Measurements from ENCODE around the gene ARID1B.
A peak's percentile ranks its signal among the peaks of the same experiment; 100 is the strongest.

ARID1B gene

DNA sequence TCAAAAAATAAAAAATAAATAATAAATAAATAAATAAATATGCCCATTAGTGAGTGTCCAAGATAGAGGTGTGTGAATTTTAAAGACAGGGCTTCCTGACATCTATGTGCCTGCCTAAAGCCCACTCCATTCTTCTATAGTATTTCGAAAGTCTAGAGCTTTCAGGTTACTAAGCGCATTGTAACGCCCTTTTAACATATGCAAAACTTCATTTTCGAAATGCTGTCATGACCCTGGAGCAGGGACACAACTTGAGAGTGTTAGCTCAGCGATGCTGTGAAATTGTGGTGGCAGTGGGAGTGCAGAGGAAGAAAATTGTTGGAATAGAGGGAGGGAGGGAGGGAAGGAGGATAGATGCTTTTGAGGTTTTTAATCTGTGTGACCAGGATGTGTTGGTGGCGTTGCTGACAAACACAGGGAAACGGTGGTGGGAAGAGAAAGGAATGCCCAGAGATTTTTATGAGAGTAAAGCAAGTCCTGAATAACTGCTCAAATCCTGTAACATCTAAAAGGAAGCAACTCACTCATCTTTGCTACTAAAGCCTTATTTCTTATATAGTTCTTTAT, 169.3 kb downstream of the ARID1B start:
- no peak for DNase-seq

GRCh38 chr6:156948277-156948676, 171.1 kb downstream of the ARID1B start:
- no peak for DNase-seq

DNA sequence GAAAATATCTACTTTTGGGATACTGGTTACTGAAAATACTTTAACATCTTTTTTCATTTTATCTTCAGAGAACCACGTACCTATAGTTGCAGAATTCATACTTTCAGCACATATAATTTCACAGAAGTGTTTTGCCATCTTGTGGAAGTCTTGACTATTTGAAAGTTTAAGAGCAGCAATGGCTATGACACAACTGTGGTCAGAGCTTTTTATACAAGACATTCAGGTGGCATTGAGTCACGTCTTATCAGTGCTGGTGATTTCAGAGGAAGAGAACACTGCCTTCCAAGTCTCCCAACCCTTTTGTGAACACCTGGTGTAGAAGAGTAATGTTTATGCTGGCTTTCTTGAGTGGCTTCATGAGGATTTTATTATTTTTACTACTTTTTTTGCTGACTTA, 171.6 kb downstream of the ARID1B start:
- DNase-seq = no peak

- DNase-seq = no peak
Measured at GRCh38 chr6:156949376-156949775, 172.2 kb downstream of the ARID1B start.

DNA sequence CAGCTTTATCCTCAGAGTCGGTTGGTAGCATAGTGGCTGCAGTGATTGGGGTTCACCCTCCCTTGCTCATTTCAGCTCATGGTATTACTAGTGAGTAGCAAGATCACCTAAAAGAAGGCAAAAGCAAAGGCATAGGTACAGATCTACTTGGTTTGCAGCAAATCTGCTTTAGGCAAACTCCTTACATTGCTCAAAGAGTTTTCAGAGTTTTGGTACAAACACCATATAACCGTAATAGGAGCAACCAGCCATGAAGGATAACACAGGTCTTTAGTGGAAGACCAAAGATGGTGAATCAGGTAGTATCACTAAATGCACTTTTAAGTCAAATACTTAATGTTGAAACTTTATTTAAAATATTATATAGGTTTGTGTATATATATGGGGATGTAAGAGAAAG, 172.9 kb downstream of the ARID1B start:
- DNase-seq = no peak

GRCh38 chr6:156950531-156950930, 173.4 kb downstream of the ARID1B start:
- no peak for DNase-seq

- no peak for DNase-seq
Measured at GRCh38 chr6:156952401-156952800, 175.2 kb downstream of the ARID1B start.

DNA sequence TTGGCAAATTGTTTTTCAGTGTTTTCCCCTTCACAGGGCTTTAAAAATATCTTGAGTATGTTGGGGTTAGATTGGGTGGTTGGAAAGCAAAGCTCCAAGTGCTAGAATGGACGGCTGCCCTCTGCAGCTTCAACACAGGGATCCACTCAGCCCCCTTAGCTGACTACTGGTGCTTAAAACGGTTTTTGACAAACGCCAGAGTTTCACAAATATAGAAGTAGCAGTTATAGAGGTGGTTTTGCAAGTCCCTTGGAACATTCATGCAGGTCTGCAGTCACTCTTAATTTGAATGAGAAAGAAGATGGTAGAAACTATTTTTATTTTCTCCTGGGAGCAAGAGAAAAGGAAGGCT, 175.9 kb downstream of the ARID1B start:
- DNase-seq = no peak

DNA sequence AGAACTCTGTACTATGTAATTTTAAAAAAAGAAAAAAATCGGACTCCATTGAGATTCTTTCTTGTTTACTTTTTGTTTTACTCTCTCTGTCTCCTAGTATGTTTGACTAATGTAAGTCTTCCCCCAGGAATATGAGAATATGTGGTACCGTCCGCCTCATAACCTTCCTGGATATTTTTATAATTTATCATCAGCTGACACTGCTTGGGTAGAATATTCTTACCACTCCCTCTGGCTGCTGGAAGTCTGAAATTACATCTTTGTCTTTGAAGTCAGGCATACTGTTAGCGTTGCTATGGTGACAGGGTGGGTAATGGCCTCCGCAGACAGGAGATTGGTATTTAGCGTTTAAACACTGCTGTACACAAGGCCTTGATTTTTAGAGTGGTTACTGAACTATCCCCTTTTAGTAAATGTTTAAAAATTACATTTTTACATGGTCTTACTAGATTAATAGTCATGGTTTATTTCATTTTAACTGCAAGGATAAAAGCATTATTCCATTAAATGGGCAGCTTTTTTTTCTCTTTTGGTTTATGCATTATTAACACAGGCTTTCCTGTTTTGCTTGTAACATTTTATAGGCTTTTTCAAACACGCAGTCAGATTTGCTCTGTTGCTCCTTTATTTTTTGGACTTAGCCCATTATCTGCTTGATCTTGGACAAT, 176.4 kb downstream of the ARID1B start:
- peak; percentile 69 for DNase-seq

- DNase-seq = no peak
Measured at GRCh38 chr6:156954191-156954590, 177.0 kb downstream of the ARID1B start.

DNA sequence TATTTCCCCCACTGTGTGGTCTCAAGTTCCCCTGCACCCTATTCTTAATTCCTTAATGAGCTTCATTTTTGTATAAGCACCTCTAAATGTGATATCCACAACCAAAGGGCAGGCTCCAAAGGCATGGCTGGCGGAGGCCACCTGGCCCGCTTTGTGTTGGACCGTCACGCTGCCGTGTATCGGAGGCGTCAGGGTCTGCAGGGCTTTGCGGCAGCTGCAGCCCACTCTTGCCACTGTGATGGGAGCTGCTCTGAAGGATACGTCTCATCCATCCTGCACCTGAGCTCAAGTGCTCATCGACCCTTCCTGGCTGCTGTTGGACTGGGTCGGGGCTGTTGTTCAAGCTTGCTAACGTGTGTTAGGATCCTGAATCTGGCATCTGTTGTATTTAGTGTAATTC, 177.6 kb downstream of the ARID1B start:
- no peak for DNase-seq

DNA sequence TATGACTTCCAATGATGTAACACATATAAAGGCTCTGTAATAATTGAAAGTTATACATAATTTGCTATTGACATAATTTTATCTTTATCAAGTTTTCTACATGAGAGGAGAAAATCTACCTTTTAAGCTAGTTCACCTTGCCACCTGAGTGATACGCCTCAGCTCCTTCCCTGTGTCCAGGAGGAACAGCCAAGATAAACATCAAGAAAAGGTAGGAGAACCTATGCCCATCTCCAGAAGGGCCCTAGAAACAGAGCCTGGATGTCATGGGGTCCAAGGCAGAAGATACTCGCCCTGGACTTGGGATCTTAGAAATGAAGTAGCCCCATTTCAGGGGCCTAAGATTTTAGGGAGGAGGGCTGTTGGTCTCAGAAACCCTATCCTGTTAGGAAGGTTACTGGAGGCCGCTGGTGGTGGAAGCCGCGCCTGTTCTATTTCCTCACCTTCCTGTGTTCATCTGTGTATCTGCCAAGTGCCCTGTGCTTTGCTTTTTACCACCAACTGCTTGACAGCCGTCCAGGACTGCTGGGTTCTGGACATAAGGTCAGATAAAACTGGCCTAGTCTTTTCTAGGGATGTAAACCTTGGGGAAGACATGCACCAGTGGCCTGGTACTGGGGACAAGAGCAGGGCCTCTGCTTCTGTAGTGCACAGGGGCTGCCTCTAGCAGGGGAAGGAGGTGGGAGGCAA, 178.5 kb downstream of the ARID1B start:
- no peak for DNase-seq

DNA sequence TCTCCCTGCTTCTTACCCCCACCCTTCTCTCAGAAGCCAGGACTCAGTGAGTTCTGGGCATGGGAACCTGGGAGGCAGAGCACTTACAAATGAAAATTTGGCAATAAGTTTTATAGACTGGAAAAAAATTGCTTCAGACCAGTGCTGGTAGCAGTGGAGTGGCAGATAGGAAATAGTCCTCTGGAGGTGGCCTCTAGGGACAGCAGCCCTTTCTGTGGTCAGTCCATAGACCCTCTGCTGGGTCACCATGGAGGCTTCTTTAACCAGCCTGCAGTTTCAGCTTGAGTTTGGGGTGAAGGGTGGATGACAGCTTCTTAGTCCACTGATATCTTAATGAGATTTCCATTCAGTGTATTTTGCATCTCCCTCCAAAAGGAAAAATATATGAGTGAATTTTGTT, 179.1 kb downstream of the ARID1B start:
- DNase-seq = no peak

DNA sequence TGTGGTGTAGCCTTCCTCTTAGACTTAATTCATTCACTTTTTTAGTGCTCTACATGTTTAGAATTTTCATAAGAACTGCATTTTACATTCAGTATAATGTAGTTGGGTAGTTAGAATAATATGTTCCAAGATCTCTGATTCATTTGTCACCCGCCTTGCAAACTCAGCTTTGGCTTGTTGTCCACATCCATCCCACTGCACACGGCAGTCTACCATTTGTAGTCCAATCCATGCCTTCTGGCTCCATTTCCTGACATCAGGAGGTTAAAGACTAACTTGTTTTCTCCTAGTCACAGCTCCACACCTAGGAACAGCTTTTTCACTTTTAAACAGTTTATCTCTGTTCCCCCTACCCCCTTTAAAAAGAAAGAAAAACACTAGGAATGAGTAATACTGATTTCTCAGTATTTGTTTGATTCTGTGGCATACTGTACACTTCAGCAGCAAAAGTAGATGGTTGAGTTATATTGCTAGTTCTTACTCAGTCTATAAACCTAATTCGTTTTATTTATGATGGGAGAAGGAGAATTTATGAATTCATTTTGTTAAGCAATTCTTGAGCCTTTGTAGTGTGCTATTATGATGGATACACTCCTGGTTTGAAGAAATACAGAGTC, 180.9 kb downstream of the ARID1B start:
- DNase-seq = no peak

GRCh38 chr6:156960525-156960924, 183.3 kb downstream of the ARID1B start:
- no peak for DNase-seq

- no peak for DNase-seq
Measured at GRCh38 chr6:156961282-156961892, 184.2 kb downstream of the ARID1B start.

DNA sequence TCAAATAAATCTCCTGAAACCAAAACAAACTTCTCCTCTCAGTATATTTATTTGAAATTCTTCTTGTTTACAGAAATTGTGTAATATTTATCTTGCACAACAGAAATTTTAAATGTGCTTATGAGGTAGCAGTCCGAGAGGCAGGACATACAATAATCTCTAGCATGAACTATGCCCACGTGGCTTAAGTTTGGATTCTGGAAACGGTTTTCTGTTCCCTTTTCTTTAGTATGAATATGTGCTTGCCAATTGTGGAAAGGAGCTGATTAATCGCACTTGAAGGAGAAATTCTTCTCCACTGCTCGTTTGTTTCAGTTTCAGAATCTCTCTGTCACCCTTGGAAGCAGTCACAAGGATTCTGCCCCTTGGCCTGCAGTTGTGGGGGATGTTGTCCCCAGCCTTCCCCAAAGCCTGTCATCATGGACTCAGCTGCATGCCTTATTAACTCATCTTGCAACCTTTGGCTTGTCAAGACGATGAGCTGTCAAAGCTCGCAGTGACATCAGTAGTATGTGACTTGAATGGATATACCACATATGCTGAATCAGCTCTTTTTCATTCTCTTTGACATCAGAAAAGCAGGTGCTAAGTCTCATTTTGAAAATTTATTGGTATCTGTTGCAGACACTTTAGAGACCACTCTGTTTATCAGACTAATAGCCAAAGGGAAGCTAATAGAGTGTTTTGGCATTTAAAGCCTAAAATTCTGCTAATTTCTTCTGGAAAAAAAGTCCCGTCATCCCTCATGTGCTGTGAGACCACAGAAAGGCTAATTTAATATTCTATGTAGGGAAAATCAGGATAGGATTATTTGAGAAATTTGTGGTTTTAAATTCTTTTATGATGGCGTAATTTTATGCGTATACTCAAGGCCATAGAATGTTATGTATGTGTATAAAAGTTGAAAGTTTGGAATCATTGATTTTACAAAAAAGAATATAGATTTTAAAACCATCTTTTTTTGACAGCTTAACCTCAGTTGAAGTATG, 186.8 kb downstream of the ARID1B start:
- DNase-seq = no peak

GRCh38 chr6:156967852-156968251, 190.7 kb downstream of the ARID1B start:
- no peak for DNase-seq

DNA sequence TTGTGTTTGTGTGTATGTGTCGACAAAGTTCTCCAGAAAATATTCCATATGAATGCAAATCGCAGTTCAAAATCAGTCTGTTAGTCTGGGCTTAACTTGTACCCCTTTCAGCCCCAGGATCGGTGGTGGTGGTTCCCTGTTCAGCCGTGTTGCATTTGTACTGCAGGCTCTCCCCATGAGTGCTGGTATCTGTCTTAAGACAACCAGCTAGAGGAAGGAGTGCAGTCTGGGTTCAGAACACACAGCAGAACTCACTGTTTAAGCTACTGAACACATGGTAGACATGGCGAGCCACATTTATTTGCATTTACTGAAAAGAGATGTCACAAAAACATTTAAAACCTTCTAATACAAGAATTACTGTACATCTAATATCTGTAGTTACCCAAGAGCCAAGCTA, 192.1 kb downstream of the ARID1B start:
- DNase-seq = no peak

- DNase-seq = no peak
Measured at GRCh38 chr6:156970595-156971112, 193.5 kb downstream of the ARID1B start.

- no peak for DNase-seq
Measured at GRCh38 chr6:156971153-156971885, 194.1 kb downstream of the ARID1B start.

Measured in DMS 273 treated with DMSO at 0.1 percent for 48 hours (cell line).